Hematopoietic multipotent progenitor cell treated with erythropoietin and hydrocortisone succinate and interleukin-3 and kit ligand, for 17 days (in vitro differentiated cells): ENCODE data around the gene BIRC2.
"Not testable (repeated sequence)": the region's sequence is repeated elsewhere in the genome, so short reads cannot be mapped to it uniquely, and the experiment has no call there.

Experiments
- DNase-seq: peaks from one replicate; pipeline ENCODE4 v3.0.0-alpha.2; 2015; ENCODE audit warnings: low spot score

The BIRC2 gene

DNA sequence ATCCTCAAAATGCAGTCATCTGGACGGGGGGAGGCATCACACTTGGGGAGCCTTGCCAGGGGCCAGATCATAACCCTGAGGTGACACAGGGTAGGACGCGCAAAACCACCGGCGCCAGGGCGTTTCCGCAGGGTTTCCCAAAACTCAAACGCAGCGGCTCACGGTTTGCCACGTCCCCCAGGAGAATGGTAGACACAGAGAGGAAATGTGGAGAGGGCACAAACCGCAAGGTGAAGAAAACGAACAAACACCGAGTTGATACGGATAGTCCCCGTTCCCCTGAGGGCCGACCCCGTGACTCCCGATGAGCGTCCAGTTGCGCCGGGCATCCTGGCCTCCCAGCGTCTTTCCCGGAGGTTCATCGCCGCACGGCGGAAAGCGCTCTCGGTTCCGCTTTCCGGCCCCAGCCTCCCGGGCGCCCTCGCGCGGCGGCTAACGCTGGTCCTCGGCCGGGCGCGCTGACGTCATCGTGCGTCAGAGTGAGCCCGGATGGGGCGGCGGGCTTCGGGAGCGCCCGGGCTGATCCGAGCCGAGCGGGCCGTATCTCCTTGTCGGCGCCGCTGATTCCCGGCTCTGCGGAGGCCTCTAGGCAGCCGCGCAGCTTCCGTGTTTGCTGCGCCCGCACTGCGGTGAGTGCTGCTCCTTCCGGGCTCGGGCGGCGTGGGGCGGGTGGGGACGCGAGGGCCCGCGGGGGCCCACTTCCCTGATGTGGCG, at the start of gene BIRC2:
Gene BIRC2, plus strand, starts transcription at position 467 of the 714 bp plus-strand sequence. CDS start 2,641 bp downstream, outside the sequence.
- peak; percentile 95 for DNase-seq

DNA sequence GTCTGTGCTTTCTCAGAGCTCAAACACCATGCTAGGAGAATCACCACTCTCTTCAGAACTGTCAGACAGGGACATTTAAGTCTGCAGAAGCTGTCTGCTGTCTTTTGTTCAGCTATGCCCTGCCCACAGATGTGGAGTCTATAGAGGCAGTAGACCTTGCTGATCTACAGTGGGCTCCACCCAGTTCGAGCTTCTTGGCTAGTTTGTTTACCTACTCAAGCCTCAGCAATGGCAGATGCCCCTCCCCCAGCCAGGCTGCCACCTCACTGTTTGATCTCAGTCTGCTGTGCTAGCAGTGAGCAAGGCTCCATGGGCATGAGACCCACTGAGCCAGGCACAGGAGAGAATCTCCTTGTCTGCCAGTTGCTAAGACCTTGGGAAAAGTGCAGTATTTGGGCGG, 46.2 kb upstream of the BIRC2 start:
- DNase-seq, result not testable (repeated sequence)

GRCh38 chr11:102302241-102302640, 44.8 kb upstream of the BIRC2 start:
- no peak for DNase-seq

- DNase-seq, result no peak
Observed at GRCh38 chr11:102304686-102305085, 42.3 kb upstream of the BIRC2 start.

DNA sequence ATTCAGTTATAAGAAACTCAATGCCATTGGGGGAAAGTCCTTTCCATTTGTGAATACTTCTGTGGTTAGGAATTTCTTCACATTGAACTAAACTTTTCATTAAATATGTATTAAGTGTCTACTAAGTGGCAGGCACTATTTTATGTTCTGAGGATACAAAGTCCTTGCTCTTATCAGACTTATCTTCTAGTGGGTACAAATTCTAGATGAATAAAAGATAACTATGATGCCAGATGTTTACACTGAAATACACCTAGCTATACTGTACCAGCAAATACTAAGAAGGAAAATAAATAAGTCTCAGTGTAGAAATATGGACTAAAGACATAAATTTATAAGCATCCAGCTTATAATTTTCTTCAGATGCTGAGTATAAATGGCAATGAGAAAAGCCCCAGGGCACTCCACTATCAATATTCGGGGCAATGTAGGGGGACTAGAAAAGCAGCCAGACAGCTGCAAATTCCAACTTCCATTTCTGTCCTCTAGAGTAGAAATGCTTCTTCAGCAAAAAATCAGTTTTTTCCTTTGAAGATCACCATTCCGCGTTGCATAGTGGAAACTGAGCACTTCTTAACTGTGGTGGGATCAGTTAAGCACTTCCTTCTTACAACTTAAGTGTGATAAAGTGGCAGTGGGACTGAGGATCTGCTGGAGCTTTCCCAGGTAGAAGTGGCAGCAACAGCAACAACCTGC, 41.5 kb upstream of the BIRC2 start:
- DNase-seq, result no peak

DNA sequence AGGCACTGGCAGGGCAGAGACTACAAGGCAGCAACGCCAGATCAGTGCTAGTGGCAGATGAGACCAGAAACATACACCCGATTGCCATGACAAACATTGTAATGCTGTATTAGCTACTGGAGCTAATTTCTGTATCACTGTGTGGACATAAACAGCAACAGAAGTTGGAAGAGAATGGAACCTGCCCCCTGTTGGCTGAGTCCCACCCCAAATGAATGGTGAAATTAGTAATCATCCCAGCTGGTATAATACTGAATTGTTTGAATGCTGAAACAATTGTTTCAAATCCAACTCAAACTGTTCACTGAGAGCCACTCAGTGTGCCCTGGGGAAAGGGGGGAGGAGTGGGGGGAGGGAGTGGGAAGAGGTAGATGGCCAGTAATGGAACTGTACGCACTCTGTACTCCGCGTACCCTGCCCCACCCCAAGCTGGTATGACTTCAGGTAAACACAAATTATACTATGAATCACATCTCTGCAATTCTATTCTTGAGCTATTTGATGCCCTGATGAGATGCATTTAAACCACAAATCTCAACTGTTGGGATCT, 40.9 kb upstream of the BIRC2 start:
- no peak for DNase-seq

GRCh38 chr11:102306817-102307726, 39.9 kb upstream of the BIRC2 start:
- no peak for DNase-seq

- no peak for DNase-seq
Observed at GRCh38 chr11:102307727-102308038, 39.3 kb upstream of the BIRC2 start.

DNA sequence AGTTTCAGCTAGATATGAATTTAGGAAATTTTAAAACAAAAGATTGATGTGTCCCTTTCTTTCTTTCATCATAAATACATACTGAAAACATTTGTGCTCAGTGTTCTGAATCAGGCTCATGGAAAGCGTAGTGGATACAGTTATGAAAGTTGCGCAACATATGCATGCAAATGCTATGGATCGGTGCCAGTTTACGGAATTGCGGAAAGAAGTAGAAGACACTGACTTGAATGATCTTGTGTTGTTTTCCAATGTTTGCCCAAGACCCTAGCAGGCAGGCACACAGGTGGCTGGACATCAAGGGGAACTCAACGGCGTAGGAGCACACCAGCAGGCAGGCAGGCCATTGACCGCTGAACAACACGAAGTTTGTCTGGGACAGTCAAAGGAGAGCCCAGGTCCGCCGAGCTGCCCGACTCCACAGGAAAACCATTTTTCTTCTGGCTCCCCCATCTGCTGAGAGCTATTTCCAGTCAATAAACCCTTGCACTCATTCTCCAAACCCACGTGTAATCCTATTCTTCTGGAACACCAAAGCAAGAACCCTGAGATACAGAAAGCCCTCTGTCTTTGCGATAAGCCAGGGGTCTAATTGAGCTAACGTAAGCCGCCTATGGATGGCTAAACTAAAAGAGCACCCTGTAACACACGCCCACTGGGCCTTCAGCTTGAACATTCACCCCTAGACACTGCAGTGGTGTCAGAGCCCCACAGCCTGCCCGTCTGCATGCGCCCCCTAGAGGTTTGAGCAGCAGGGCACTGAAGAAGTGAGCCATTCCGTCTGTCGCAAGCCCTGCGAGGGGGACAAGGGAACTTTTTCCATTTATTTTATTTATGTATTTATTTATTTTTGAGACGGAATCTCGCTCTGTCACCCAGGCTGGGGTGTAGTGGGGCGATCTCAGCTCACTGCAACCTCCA, 37.1 kb upstream of the BIRC2 start:
- no peak for DNase-seq

- DNase-seq, result peak; percentile 23
Observed at GRCh38 chr11:102312667-102313066, 34.3 kb upstream of the BIRC2 start.

- DNase-seq, result no peak
Observed at GRCh38 chr11:102313238-102313940, 33.6 kb upstream of the BIRC2 start.

GRCh38 chr11:102314784-102315183, 32.2 kb upstream of the BIRC2 start:
- DNase-seq, result no peak

DNA sequence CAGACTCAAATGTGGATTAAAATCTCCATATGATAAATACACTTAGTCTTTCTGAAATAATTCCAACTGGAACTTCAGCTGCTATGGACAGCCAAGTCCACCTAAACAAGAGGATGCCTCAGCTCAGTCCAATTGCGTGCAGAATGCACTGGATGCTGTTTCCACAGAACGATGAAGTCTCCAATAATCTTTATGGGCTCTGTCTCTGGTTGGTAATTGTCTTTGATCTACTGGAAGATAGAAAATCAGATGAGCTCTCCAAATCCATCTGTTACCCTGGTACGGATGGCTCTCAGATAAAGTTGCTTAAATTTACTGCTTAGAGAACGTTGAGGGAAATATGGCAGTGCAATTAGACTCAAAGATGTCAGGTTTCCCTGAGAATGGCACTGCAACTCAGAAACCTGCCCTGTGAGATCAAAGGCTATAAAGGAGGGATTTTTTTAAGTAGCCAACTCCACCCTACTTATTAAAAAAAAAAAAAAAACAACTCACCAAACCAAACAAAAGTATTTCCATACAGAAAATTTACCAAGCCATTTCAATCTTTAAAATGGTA, 30.6 kb upstream of the BIRC2 start:
- no peak for DNase-seq

GRCh38 chr11:102317099-102317767, 29.8 kb upstream of the BIRC2 start, which contains the start of gene BIRC3:
TSS of gene BIRC3 (plus strand) at chr11:102317484. CDS start at chr11:102324510, 7,026 bp downstream.
- peak; percentile 83 for DNase-seq

DNA sequence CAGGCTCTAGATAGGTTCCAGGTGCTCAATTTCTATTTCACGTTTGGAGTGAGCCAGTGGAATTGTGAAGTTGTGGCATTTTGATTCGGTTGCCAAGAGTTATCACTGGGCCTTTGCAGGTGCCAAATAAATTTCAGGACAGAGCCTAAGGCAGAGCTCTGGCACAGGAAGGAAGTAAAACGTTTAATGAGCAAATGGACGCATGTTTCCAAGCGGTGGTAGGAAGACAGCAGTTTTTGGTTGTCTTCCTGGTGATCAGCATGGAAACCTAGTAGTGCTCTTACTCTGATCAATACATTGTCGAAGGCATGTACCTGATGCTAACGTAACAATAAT, 29.3 kb upstream of the BIRC2 start:
- no peak for DNase-seq

DNA sequence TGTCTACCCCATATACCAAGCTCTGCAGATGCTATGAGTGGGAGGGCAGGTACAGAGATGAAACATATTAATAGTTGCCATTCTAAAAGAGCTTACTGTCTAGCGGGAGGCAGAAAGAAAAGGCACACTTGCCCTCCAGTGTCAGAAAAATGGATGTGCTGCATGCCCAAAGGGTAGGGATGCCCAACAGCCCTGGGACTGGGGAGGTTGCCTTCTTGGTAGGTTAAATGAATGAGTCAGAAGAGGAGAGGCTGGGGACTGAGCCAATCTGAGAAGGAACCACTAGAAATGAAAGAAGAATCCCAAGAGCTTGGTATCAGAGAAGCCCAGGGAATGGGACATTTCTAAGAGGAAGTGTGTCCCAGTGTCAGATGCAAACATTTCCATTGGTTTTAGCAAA, 28.5 kb upstream of the BIRC2 start:
- no peak for DNase-seq

DNA sequence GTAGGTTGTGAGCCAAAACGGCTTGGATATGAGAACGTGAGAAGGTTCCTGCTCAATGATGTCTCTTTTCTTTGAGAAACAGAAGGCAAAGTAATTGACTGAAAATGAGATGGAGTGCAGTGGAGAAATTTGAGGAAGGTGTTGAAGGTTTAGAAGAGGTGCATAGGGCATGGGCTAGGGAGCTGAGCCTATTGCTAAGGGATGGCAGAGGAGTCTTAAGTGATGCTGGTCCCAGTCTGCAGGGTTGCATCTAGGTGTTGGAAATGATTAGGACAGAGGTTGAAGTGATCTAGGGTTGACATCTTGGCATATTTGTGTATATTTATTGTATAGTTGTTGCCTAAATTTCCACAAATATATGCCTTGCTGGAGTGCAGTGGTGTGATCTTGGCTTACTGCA, 27.5 kb upstream of the BIRC2 start:
- DNase-seq, result no peak

DNA sequence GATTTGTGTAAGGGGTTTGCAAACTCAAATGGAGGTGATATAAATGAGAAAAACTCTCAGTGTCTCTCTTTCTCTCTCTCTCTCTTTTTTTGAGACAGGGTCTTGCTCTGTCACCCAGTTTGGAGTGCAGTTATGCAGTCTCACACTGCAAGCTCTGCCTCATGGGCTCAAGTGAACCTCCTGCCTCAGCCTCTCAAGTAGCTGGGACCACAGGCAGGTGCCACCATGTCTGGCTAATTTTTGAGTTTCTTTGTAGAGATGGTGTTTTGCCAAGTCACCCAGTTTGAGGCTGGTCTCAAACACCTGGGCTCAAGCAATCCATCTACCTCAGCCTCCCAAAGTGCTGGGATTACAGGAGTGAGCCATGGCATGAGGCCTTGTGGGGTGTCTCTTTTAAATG, 26.8 kb upstream of the BIRC2 start:
- DNase-seq, result no peak

DNA sequence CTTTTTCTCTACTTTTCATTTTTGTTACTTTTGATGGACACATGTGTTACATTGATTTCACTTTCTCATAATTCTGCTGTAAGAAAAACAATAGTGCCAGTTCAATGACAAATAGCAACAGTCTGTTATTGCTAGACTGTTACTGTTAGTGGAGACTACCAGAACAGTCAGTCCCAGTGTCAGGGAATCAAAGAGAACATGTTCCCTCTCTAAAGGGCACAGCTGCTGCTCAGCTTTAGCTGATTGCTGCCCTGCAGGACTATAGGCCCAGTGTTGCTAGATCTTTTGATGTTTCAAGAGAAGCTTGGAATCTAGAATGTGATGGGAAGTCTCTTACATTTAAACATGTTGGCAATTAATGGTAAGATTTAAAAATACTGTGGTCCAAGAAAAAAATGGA, 26.3 kb upstream of the BIRC2 start:
- DNase-seq, result no peak

DNA sequence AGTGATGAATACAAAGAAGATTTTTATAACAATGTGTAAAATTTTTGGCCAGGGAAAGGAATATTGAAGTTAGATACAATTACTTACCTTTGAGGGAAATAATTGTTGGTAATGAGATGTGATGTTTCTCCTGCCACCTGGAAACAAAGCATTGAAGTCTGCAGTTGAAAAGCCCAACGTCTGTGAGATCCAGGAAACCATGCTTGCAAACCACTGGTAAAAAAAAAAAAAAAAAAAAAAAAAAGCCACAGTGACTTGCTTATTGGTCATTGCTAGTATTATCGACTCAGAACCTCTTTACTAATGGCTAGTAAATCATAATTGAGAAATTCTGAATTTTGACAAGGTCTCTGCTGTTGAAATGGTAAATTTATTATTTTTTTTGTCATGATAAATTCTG, 24.5 kb upstream of the BIRC2 start:
- no peak for DNase-seq
